Epithelial cell of proximal tubule (primary cell): ENCODE measurements around the gene COPZ1. TPM values are rescaled to one million over a fixed set of nuclear protein-coding genes. Genes with fewer than 3 reads are reported as not detected.
"Not testable (repeated sequence)": the region's sequence is repeated elsewhere in the genome, so short reads cannot be mapped to it uniquely, and the experiment has no call there.

Source experiments
- DNase-seq: peaks from one replicate; pipeline ENCODE4 v3.0.0-alpha.2; 2011; ENCODE audit warnings: low read depth
- H3K4me3 ChIP-seq: 2 replicates; pipeline ENCODE4 v1.5.1; 2011; ENCODE audit warnings: low read depth, mild to moderate bottlenecking, low read length
- CTCF ChIP-seq: conservative IDR thresholded peaks from 2 replicates; pipeline ENCODE4 v1.5.1; 2012; ENCODE audit warnings: low read depth, mild to moderate bottlenecking, low read length
- total RNA-seq: library from RNA; depleted of rRNA; stranded (reverse); fragments of >200 nt; gene quantifications from 2 replicates; pipeline ENCODE4 v1.2.3, GENCODE V29; 2015

The COPZ1 gene
- total RNA-seq, 1 donor from 2014 or later: 144 TPM

GRCh38 chr12:54349036-54349435 lies 24.1 kb downstream of the COPZ1 start:
- no peak for TF ChIP-seq CTCF

GRCh38 chr12:54349679-54350078 lies 24.7 kb downstream of the COPZ1 start:
- no peak for TF ChIP-seq CTCF
- DNase-seq: no peak
- H3K4me3 ChIP-seq: no peak overlapping the region

More at GRCh38 chr12:54349036-54349435, 24.1 kb downstream of the COPZ1 start:
- H3K4me3 ChIP-seq: no peak overlapping the region
- DNase-seq: no peak

GRCh38 chr12:54350743-54351142 lies 25.8 kb downstream of the COPZ1 start:
- DNase-seq: no peak
- no peak overlapping the region for H3K4me3 ChIP-seq
- TF ChIP-seq CTCF: no peak

GRCh38 chr12:54351341-54351740 lies 26.4 kb downstream of the COPZ1 start:
- no peak for DNase-seq
- H3K4me3 ChIP-seq: no peak overlapping the region
- no peak for TF ChIP-seq CTCF

GRCh38 chr12:54352022-54352531 lies 27.1 kb downstream of the COPZ1 start:
- DNase-seq: no peak
- no peak for TF ChIP-seq CTCF
- no peak overlapping the region for H3K4me3 ChIP-seq

GRCh38 chr12:54352891-54353874 lies 28.3 kb downstream of the COPZ1 start:
- H3K4me3 ChIP-seq: no peak overlapping the region
- no peak for TF ChIP-seq CTCF
- DNase-seq: no peak

GRCh38 chr12:54354271-54354670 lies 29.3 kb downstream of the COPZ1 start:
- not testable (repeated sequence) for DNase-seq, H3K4me3 ChIP-seq
